ENCODE measurements around the gene GATAD1.

Gene GATAD1

GRCh38 chr7:92489634-92490033 is 42.4 kb downstream of the GATAD1 start:
- H3K4me3 ChIP-seq (ENCODE audit: low read depth, low read length) = no peak overlapping the region
- no peak for DNase-seq (ENCODE audit: low read depth)

DNA sequence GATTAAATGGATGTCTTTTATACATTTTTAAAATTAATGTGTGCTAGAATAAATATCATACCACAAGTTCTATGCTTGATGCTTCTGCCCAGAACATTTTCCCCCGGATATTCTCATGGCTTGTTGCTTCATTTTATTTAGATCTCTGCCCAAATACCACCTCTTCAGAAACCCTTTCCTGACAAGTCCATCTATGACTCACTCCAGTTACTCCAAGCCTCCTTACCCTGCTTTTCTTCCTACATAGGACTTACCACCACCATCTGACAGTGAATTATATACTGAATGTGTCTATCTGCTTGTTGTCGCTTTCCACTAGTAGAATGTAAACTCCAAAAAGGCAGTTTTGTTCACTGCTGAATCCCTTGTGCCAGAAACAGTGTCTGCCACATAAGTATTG is 49.6 kb downstream of the GATAD1 start:
- TF ChIP-seq, protein P1, sequence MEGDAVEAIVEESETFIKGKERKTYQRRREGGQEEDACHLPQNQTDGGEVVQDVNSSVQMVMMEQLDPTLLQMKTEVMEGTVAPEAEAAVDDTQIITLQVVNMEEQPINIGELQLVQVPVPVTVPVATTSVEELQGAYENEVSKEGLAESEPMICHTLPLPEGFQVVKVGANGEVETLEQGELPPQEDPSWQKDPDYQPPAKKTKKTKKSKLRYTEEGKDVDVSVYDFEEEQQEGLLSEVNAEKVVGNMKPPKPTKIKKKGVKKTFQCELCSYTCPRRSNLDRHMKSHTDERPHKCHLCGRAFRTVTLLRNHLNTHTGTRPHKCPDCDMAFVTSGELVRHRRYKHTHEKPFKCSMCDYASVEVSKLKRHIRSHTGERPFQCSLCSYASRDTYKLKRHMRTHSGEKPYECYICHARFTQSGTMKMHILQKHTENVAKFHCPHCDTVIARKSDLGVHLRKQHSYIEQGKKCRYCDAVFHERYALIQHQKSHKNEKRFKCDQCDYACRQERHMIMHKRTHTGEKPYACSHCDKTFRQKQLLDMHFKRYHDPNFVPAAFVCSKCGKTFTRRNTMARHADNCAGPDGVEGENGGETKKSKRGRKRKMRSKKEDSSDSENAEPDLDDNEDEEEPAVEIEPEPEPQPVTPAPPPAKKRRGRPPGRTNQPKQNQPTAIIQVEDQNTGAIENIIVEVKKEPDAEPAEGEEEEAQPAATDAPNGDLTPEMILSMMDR (IDR thresholded peaks at IDR 0.05; ENCODE audit: insufficient read depth, low read depth, low read length, missing control alignments) = no peak
- no peak for DNase-seq (ENCODE audit: low read depth)
- H3K4me3 ChIP-seq (ENCODE audit: low read depth, low read length) = no peak overlapping the region

More at GRCh38 chr7:92489634-92490033, 42.4 kb downstream of the GATAD1 start:
- TF ChIP-seq, protein P1 (IDR thresholded peaks at IDR 0.05; ENCODE audit: insufficient read depth, low read depth, low read length, missing control alignments) = no peak

- no peak for DNase-seq (ENCODE audit: low read depth)
- H3K4me3 ChIP-seq (ENCODE audit: low read depth, low read length) = no peak overlapping the region
- TF ChIP-seq, protein P1 (IDR thresholded peaks at IDR 0.05; ENCODE audit: insufficient read depth, low read depth, low read length, missing control alignments) = no peak
Measured at GRCh38 chr7:92498557-92498956, 51.3 kb downstream of the GATAD1 start.

DNA sequence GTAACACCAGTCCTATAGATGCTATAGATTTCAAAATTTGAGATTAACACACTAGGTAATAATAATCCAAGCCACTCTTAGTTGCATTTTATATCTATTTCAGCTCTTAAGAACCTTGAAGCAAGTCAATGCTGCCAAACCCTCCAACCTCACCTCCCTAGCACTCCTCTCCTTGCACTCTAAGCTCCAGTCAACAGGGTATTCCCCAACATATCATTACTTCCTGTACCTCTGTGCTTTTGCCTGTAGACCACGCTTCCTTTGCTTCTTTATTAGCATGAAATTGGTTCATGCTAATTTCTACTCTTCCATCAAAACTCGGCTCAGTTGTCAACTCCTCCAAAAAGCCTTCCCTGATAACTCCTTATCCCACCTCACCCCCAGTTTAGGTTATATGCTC is 56.5 kb downstream of the GATAD1 start:
- H3K4me3 ChIP-seq (ENCODE audit: low read depth, low read length) = no peak overlapping the region
- TF ChIP-seq, protein P1 (IDR thresholded peaks at IDR 0.05; ENCODE audit: insufficient read depth, low read depth, low read length, missing control alignments) = no peak
- no peak for DNase-seq (ENCODE audit: low read depth)

- H3K4me3 ChIP-seq (ENCODE audit: low read depth, low read length) = no peak overlapping the region
- TF ChIP-seq, protein P1 (IDR thresholded peaks at IDR 0.05; ENCODE audit: insufficient read depth, low read depth, low read length, missing control alignments) = no peak
- DNase-seq (ENCODE audit: low read depth) = no peak
Measured at GRCh38 chr7:92504563-92504962, 57.3 kb downstream of the GATAD1 start.

- DNase-seq (ENCODE audit: low read depth) = no peak
- TF ChIP-seq, protein P1 (IDR thresholded peaks at IDR 0.05; ENCODE audit: insufficient read depth, low read depth, low read length, missing control alignments) = no peak
- H3K4me3 ChIP-seq (ENCODE audit: low read depth, low read length) = no peak overlapping the region
Measured at GRCh38 chr7:92506363-92506762, 59.1 kb downstream of the GATAD1 start.

DNA sequence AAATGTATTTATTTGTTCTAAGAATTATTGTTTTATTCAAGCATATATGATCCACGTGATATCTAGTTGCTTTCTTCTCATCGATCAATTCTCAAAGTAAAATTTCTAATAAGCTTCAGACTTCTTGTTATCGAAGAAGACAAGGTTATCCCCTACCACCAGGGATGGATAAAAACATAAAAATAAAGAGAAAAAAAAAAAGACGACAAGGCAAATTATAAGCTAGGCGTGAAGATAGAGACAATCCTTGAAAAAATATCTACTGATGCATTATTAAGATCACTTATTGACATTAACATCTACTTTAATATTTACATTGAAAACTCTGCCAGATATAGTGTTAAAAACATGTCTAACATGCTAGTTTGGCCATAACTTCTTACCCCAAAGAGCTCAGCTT is 61.7 kb downstream of the GATAD1 start:
- DNase-seq (ENCODE audit: low read depth) = no peak
- TF ChIP-seq, protein P1 (IDR thresholded peaks at IDR 0.05; ENCODE audit: insufficient read depth, low read depth, low read length, missing control alignments) = no peak

More for the DNA sequence above, 61.7 kb downstream of the GATAD1 start:
- no peak overlapping the region for H3K4me3 ChIP-seq (ENCODE audit: low read depth, low read length)

Measured in GM12865 (cell line).